Astrocyte (in vitro differentiated cells and primary cell): ENCODE data around the gene NDUFA8. TPM values are rescaled to one million over a fixed set of nuclear protein-coding genes. Genes with fewer than 3 reads are reported as not detected.

ENCODE experiments used
- DNase-seq: peaks from one replicate; pipeline ENCODE4 v3.0.0-alpha.2; 2010; ENCODE audit warnings: low read depth
- FAIRE-seq: peaks from 2 replicates; lab custom pipeline; 2011; peaks lifted over from hg19 to GRCh38; lab: Jason Lieb, UNC
- H2AFZ ChIP-seq: 2 replicates; pipeline ENCODE4 v1.6.0; 2012; ENCODE audit warnings: low read depth, low read length, inconsistent platforms
- H3K27ac ChIP-seq: 2 replicates; pipeline ENCODE4 v1.5.1; 2011; ENCODE audit warnings: low read depth, low read length, inconsistent platforms
- H3K27me3 ChIP-seq: 2 replicates; pipeline ENCODE4 v1.6.0; 2011; ENCODE audit warnings: low read length, inconsistent platforms; ENCODE audit not compliant: insufficient read depth
- H3K36me3 ChIP-seq: 2 replicates; pipeline ENCODE4 v1.5.1; 2011; ENCODE audit warnings: low read length, inconsistent platforms; ENCODE audit not compliant: insufficient read depth
- H3K4me1 ChIP-seq: 2 replicates; pipeline ENCODE4 v1.5.1; 2011; ENCODE audit warnings: low read length, inconsistent platforms; ENCODE audit not compliant: insufficient read depth
- H3K4me2 ChIP-seq: 2 replicates; pipeline ENCODE4 v1.6.0; 2012; ENCODE audit warnings: low read length, inconsistent platforms
- H3K4me3 ChIP-seq: 2 replicates; pipeline ENCODE4 v1.5.1; 2011; ENCODE audit warnings: low read depth, mild to moderate bottlenecking, low read length, inconsistent platforms; ENCODE audit not compliant: insufficient read depth
- H3K79me2 ChIP-seq: 2 replicates; pipeline ENCODE4 v1.6.0; 2012; ENCODE audit warnings: mild to moderate bottlenecking, low read length, inconsistent platforms; ENCODE audit not compliant: insufficient read depth
- H3K9ac ChIP-seq: 2 replicates; pipeline ENCODE4 v1.6.0; 2012; ENCODE audit warnings: mild to moderate bottlenecking, low read length, inconsistent platforms
- H3K9me3 ChIP-seq: 2 replicates; pipeline ENCODE4 v1.5.1; 2012; ENCODE audit warnings: low read depth, mild to moderate bottlenecking, low read length, inconsistent platforms; ENCODE audit not compliant: insufficient read depth
- H4K20me1 ChIP-seq: 2 replicates; pipeline ENCODE4 v1.6.0; 2012; ENCODE audit warnings: low read length, inconsistent platforms; ENCODE audit not compliant: insufficient read depth
- H3K27ac Mint-ChIP-seq: one replicate; pipeline ENCODE4 v1.8.0; 2021; ENCODE audit warnings: mild to moderate bottlenecking, mixed read lengths; ENCODE audit not compliant: unreplicated experiment
- H3K27me3 Mint-ChIP-seq: one replicate; pipeline ENCODE4 v1.8.0; 2021; ENCODE audit warnings: low read depth, mixed read lengths; ENCODE audit not compliant: unreplicated experiment
- H3K36me3 Mint-ChIP-seq: one replicate; pipeline ENCODE4 v1.8.0; 2021; ENCODE audit warnings: low read depth, mixed read lengths; ENCODE audit not compliant: unreplicated experiment
- H3K4me1 Mint-ChIP-seq: one replicate; pipeline ENCODE4 v1.8.0; 2021; ENCODE audit warnings: low read depth, mixed read lengths; ENCODE audit not compliant: unreplicated experiment
- H3K4me3 Mint-ChIP-seq: one replicate; pipeline ENCODE4 v1.8.0; 2021; ENCODE audit warnings: mild to moderate bottlenecking, moderate library complexity, mixed read lengths; ENCODE audit not compliant: unreplicated experiment
- H3K9me3 Mint-ChIP-seq: one replicate; pipeline ENCODE4 v1.8.0; 2021; ENCODE audit warnings: mild to moderate bottlenecking, mixed read lengths; ENCODE audit not compliant: unreplicated experiment
- CTCF ChIP-seq: IDR thresholded peaks from 2 replicates; pipeline ENCODE4 v1.5.1; 2011; ENCODE audit warnings: low read depth, mild to moderate bottlenecking, inconsistent platforms, low read length, moderate library complexity; ENCODE audit not compliant: insufficient read depth
- EZH2 ChIP-seq: IDR thresholded peaks from 2 replicates; pipeline ENCODE4 v1.6.1; 2012; ENCODE audit warnings: mild to moderate bottlenecking, low read length, inconsistent platforms; ENCODE audit not compliant: insufficient read depth
- total RNA-seq: library from RNA; stranded (reverse); gene quantifications from 2 replicates; pipeline ENCODE4 v1.2.1, GENCODE V29; 2021

Gene NDUFA8
- total RNA-seq, 1 donor from 2014 or later = 52.3 TPM

GRCh38 chr9:122115176-122116035, 44.2 kb downstream of the NDUFA8 start:
- FAIRE-seq (no peak), DNase-seq (no peak)
- Mint-ChIP-seq H3K9me3 (no peaks in the 10 kb centered on the region), H3K4me1 (no peaks in the 10 kb centered on the region), H3K36me3 (no peaks in the 10 kb centered on the region), H3K27me3 (peaks cover 48% of the 10 kb centered on the region), H3K4me3 (no peak overlapping the region), H3K27ac (no peak overlapping the region)
- Histone ChIP-seq H3K36me3 (no peaks in the 10 kb centered on the region), H3K4me2 (no peak overlapping the region), H3K79me2 (no peaks in the 10 kb centered on the region), H4K20me1 (no peaks in the 10 kb centered on the region), H3K27me3 (peaks cover 13% of the 10 kb centered on the region), H3K27ac (no peak overlapping the region), H3K4me3 (no peak overlapping the region), H3K4me1 (no peaks in the 10 kb centered on the region), H3K9me3 (no peaks in the 10 kb centered on the region), H3K9ac (no peak overlapping the region), H2AFZ (no peak overlapping the region)
- TF ChIP-seq EZH2 (no peak), CTCF (no peak)

- no peaks in the 10 kb centered on the region for H3K4me1 Mint-ChIP-seq
- no peaks in the 10 kb centered on the region for H3K79me2 ChIP-seq
Observed at GRCh38 chr9:122113574-122113973, 46.0 kb downstream of the NDUFA8 start.

More at GRCh38 chr9:122113574-122113973, 46.0 kb downstream of the NDUFA8 start:
- Histone ChIP-seq H3K9me3 (no peaks in the 10 kb centered on the region), H3K4me3 (no peak overlapping the region), H3K27me3 (peaks cover 13% of the 10 kb centered on the region), H3K4me2 (no peak overlapping the region), H3K9ac (no peak overlapping the region), H4K20me1 (no peaks in the 10 kb centered on the region), H3K27ac (no peak overlapping the region), H2AFZ (no peak overlapping the region), H3K4me1 (no peaks in the 10 kb centered on the region), H3K36me3 (no peaks in the 10 kb centered on the region)
- no peaks in the 10 kb centered on the region for H3K9me3 Mint-ChIP-seq
- H3K4me3 Mint-ChIP-seq = no peak overlapping the region
- TF ChIP-seq EZH2 (no peak), CTCF (no peak)
- DNase-seq (no peak), FAIRE-seq (no peak)
- H3K27ac Mint-ChIP-seq = no peak overlapping the region
- H3K27me3 Mint-ChIP-seq = peaks cover 38% of the 10 kb centered on the region
- no peaks in the 10 kb centered on the region for H3K36me3 Mint-ChIP-seq
